Kidney epithelial cell (primary cell): ENCODE data around the gene C3orf22. TPM values are rescaled to one million over a fixed set of nuclear protein-coding genes. Genes with fewer than 3 reads are reported as not detected.

Experiments
- DNase-seq: peaks from one replicate; pipeline ENCODE4 v3.0.0-alpha.2; 2010; ENCODE audit warnings: low read depth
- H3K27me3 ChIP-seq: 2 replicates; pipeline ENCODE4 v1.6.0; 2011; ENCODE audit warnings: low read length; ENCODE audit not compliant: control insufficient read depth, insufficient read depth
- H3K36me3 ChIP-seq: 2 replicates; pipeline ENCODE4 v1.5.1; 2011; ENCODE audit warnings: low read length; ENCODE audit not compliant: control insufficient read depth, insufficient read depth
- H3K4me3 ChIP-seq: 2 replicates; pipeline ENCODE4 v1.5.1; 2011; ENCODE audit warnings: low read depth, mild to moderate bottlenecking, control low read depth, low read length
- total RNA-seq: library from RNA; depleted of rRNA; stranded (reverse); fragments of >200 nt; gene quantifications from 2 replicates; pipeline ENCODE4 v1.2.3, GENCODE V29; 2015
- TF ChIP-seq, protein P1 (sequence below): IDR thresholded peaks from 2 replicates; pipeline ENCODE4 v1.5.1; 2011; ENCODE audit warnings: mild to moderate bottlenecking, moderate library complexity, low read length, control low read depth, inconsistent platforms; ENCODE audit not compliant: insufficient read depth, poor library complexity, severe bottlenecking

The C3orf22 gene
- total RNA-seq, 1 donor from 2014 or later: not detected

DNA sequence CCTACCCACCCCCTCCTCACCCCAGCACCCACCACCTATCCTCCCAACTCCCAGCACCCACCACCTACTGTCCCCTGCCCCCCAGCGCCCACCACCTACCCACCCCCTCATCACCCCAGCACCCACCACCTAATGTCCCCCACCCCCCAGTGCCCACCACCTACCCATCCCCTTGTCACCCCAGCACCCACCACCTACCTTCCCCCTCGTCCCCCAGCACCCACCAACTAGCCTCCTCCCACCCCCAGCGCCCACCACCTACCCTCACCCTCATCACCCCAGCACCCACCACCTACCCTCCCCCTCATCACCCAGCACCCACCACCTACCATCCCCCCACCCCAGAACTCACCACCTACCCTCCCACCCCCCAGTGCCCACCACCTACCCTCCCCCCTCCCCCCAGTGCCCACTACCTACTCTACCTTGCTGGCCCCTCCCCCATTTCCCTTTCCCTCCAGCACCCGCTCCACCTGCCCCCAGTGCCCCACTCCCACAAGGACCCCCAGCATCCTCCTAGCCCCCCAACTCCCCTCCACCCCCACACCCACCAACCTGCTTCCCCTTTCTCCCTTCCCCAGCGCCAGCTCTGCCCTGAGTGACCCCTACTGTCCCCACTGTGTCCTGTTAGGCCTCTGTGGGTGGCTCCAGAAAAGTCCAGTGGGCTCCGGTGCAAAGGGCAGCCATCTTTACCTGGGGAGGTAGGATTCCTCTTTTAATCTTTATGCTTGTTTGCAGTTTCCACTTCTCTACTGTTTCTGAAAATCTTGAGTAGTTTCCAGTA lies 42.4 kb downstream of the C3orf22 start:
- no peak overlapping the region for H3K4me3 ChIP-seq
- TF ChIP-seq, protein P1, sequence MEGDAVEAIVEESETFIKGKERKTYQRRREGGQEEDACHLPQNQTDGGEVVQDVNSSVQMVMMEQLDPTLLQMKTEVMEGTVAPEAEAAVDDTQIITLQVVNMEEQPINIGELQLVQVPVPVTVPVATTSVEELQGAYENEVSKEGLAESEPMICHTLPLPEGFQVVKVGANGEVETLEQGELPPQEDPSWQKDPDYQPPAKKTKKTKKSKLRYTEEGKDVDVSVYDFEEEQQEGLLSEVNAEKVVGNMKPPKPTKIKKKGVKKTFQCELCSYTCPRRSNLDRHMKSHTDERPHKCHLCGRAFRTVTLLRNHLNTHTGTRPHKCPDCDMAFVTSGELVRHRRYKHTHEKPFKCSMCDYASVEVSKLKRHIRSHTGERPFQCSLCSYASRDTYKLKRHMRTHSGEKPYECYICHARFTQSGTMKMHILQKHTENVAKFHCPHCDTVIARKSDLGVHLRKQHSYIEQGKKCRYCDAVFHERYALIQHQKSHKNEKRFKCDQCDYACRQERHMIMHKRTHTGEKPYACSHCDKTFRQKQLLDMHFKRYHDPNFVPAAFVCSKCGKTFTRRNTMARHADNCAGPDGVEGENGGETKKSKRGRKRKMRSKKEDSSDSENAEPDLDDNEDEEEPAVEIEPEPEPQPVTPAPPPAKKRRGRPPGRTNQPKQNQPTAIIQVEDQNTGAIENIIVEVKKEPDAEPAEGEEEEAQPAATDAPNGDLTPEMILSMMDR: no peak
- no peak for DNase-seq
- no peaks in the 10 kb centered on the region for H3K36me3 ChIP-seq
- peaks cover 7% of the 10 kb centered on the region for H3K27me3 ChIP-seq

DNA sequence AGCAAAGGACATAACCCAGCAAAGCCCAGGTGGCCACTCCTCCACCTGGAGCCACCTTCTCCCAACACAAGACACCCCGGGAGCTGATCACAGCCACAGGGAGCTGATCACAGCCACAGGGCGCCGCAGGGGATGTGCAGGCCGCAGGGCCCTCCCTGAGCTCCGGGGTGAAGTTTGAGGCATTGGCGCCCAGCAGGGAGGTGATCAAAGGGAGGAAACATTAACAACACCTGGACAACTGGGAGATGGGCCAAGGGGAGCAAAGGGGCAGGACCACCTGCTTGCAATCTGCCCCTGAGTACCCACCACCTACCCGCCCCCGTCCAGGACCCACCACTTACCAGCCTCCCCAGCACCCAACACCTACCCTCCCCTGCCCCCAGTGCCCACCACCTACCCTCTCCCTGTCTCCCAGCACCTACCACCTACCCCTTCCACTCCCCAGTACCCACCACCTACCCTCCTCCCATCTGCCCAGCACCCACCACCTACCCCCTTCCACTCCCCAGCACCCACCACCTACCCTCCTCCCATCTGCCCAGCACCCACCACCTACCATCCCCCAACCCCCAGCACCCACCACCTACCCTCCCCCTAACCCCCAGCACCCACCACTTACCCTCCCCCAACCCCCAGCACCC lies 43.5 kb downstream of the C3orf22 start:
- TF ChIP-seq, protein P1: no peak
- no peaks in the 10 kb centered on the region for H3K36me3 ChIP-seq
- DNase-seq: no peak
- H3K27me3 ChIP-seq: peaks cover 7% of the 10 kb centered on the region
- H3K4me3 ChIP-seq: no peak overlapping the region

DNA sequence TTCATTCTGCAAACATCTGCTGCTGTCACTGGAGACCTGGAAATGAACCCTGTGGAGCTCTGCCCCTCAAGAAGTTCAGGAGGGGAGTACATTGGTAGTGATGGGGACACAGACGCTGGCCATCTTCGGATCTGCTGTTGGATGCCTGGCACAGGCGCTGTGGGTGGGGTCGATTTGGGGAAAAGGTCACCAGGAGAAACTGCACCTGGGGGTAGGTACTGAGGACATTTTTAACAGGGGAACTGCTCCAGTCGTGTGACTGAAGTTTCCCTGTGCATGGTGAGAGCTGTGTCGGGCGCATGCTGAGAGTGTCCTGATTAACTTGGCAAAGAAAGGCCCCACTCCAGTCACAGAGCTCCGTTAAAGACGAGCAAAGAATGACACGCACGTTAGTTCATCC lies 44.6 kb downstream of the C3orf22 start:
- Histone ChIP-seq H3K36me3 (no peaks in the 10 kb centered on the region), H3K4me3 (no peak overlapping the region), H3K27me3 (peaks cover 5% of the 10 kb centered on the region)
- TF ChIP-seq, protein P1: no peak
- DNase-seq: no peak

DNA sequence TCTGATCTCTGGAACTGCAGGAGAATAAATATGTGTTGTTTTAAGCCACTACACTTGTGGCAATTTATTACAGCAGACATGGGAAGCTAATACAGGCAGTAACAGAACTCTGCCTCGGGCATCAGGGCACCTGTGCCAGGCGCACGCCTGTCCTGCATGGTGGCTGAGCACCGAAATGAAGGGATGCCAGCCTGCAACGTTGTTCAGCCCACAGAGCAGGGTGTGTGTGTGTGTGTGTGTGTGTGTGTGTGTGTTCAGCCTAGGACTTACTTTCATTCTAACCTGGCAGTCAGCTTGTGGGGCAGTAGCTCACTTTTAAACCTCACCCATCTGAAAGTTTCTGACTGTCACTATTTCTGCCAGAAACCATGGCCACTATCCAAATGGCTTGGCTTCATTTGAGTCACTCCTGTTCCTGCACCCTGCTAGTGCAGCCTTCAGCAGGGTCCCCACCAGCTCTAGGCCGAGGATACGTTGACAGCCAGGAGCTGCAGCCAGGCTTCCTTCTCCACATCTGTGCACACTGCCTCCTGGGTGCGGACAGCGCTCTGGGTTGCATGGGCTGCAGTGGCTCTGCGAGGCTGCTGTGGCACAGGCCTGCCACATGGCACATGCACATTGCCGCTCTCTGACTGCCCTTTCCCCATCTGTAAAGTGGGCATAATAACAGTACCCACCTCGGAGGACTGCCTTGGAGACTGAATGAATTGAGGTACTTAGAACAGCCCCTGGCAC lies 45.6 kb downstream of the C3orf22 start:
- TF ChIP-seq, protein P1: no peak
- H3K27me3 ChIP-seq: peaks cover 2% of the 10 kb centered on the region
- no peaks in the 10 kb centered on the region for H3K36me3 ChIP-seq
- DNase-seq: no peak
- no peak overlapping the region for H3K4me3 ChIP-seq

DNA sequence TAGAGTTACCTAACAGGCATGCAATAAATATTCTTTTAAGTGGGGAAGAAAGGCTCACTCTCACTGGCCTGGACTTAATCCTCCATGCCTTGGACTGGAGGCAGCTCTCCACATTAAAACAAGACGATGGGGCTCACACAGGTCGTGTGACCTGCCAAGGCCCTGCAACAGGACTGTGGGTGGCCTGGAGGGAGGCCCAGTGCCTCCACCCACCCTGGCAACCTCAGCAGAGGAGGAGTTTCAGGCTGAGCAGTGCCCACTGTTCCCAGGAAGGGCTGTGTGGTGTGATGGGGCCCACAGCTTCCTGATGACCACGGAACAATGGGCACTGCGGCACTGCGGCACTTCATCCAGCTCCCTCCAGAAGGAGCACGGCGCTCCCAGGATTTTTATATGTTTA lies 46.7 kb downstream of the C3orf22 start:
- DNase-seq: no peak
- TF ChIP-seq, protein P1: no peak
- Histone ChIP-seq H3K4me3 (no peak overlapping the region), H3K36me3 (no peaks in the 10 kb centered on the region), H3K27me3 (peaks cover 2% of the 10 kb centered on the region)
